Subcutaneous adipose tissue (tissue), 4 donors: ENCODE measurements around the gene OR2Y1. TPM values are rescaled to one million over a fixed set of nuclear protein-coding genes. Genes with fewer than 3 reads are reported as not detected.

Experiments used
- total RNA-seq, 4 donors: library from RNA; depleted of rRNA; stranded (reverse); fragments of >200 nt; gene quantifications; one replicate each; pipeline ENCODE4 v1.1.0, GENCODE V29; 2016
- TF ChIP-seq, protein P1 (sequence below): fragments of 450-650 bp; IDR thresholded peaks from one replicate; pipeline ENCODE4 v1.5.1; 2016; ENCODE audit warnings: low read depth, mild to moderate bottlenecking, control low read depth, antibody characterized with exemption, moderate library complexity

The OR2Y1 gene
- total RNA-seq, 4 donors from 2014 or later, result not detected

DNA sequence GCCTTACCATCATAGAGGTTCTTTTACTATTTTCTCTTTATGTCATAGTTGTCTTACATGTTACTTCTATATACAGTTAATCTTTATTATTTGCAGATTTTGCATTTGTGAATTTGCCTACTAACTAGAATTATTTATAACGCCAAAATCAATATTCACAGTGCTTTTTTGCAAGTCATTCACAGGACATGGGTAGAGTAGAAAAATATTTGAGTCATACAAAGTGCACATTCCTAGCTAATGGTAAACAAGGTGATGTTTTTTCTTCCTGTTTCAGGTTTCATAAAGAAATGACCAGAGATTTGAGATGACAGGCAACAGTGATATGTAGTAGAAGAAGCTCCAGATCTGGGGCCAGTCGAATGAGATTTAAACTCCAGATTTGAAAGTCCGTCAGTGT is 30.0 kb upstream of the OR2Y1 start:
- TF ChIP-seq, protein P1, sequence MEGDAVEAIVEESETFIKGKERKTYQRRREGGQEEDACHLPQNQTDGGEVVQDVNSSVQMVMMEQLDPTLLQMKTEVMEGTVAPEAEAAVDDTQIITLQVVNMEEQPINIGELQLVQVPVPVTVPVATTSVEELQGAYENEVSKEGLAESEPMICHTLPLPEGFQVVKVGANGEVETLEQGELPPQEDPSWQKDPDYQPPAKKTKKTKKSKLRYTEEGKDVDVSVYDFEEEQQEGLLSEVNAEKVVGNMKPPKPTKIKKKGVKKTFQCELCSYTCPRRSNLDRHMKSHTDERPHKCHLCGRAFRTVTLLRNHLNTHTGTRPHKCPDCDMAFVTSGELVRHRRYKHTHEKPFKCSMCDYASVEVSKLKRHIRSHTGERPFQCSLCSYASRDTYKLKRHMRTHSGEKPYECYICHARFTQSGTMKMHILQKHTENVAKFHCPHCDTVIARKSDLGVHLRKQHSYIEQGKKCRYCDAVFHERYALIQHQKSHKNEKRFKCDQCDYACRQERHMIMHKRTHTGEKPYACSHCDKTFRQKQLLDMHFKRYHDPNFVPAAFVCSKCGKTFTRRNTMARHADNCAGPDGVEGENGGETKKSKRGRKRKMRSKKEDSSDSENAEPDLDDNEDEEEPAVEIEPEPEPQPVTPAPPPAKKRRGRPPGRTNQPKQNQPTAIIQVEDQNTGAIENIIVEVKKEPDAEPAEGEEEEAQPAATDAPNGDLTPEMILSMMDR, result no peak

DNA sequence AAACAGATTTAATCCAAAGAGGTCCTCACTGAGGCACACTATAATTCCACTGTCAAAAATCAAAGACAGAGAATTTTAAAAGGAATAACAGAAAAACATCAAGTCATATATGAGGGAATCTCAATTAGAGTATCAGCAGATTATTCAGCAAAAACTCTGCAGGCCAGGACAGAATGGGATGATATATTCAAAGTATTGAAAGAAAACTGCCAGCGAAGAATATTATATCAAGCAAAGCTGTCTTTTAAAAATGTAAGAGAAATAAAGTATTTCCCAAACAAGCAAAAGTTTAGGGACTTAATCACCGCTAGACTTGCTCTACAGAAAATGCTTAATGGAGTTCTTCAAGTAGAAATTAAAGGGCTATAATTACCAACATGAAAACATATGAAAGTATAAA is 15.7 kb upstream of the OR2Y1 start:
- TF ChIP-seq, protein P1, result no peak

DNA sequence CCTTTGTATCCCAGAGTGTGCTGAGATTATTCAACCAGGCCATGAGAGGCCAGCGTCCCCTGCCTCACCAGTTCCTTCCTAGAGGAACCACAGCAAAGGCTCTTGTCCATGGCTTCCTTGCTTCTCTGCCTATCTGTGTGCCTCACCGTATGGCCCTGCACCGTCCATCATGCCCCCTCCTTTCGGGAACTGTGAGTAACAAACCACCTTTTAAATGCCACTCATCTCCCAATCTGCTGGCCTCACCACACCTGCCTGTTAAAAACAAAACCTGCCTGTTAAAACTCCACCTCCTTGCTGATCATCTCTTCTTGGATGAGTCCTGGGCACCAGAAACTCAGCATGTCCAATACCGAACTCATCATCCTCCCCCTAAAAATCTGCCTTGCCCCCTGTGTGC is 4.4 kb upstream of the OR2Y1 start:
- TF ChIP-seq, protein P1, result no peak

DNA sequence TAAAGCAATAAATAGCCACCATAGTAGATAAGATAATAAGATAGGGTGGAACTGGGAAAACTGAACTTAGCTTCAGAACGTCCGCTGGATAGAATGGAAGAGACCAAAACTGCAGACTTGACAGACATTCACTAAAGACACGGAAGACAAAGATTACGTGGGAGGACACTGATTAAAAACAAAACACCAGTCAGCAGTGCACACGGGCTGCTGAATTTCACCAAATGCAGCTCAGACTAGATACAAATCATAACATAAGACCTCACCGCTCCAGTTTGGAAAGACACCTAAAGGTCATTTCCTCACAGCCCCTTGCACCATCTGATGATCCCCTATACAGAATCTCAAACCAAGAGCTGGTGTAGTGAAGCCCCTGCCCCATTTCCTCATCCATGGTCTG is 2.9 kb upstream of the OR2Y1 start:
- TF ChIP-seq, protein P1, result no peak

DNA sequence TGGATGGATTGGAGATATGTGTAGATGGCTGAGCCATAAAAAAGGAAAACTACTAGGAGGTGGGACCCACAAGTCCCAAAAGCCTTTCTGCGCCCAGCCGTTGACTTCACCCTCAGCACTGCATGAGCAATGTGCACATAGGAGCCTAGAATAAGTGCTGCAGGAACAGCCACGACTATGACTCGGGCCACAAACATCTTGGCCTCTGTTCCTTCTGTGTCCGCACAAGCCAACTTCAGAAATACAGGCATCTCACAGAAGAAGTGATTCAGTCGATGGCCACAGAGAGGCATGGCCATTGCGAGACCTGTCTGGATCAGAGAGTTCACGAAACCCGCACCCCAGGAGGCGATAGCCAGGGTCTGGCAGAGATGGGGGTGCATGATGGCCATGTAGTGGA is 587 bp downstream of the OR2Y1 start:
- TF ChIP-seq, protein P1, result no peak

DNA sequence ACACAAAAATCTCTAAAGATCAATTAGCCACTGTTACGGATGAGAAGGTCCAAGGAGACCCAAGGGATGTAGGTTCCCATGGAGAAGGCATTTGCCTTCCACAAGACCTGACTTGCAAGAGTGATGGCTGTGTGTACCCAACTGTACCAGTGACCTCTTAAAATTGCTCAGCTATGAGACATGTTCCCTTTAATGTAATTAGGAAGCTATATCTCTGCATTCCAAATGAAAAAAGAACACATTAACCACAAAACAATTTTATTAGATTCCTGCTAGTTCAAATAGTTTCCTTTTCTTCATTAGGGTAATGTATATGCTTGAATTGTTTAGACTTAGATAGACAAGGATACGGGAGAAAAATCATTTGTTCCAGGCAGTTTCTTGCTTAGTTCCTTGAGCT is 3.3 kb downstream of the OR2Y1 start:
- TF ChIP-seq, protein P1, result no peak

DNA sequence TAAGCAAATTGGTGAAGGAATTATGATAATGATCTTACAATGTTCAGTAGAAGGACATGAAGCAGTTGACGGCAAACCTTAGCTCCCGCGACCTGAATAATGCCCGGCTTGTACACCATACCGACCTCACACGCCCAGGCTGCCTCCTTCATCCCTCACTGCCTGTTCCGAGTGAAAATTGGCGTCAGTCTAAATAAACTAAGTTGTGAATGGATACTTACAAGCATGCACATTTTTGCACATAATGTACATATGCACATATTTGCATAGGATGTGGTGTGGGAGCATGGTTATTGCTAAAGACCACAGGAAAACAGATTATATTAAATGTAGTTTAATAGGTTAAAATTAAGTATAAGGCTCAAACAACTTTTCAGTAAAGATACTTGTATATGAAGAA is 14.9 kb downstream of the OR2Y1 start:
- TF ChIP-seq, protein P1, result no peak

DNA sequence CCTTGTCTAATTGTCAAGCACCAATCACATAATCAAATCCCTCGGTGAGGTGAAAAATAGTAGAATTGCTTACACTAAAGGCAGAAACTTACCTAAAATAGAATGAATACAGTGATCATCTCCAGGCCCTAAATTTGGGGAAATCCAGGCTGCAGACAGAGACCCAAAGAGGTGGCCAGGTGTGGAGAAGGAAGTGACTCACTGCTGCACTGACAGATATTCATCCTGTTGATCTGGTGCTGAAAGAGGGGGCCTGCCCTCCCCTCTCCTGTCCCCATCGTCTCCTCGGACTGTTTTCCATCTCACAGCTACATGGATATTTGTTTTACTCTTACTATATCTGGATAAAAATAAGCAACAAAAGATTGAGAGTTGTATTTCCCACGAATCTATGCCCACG is 15.9 kb downstream of the OR2Y1 start:
- TF ChIP-seq, protein P1, result no peak
